H1 (cell line): ENCODE data around the gene HORMAD2. TPM values are rescaled to one million over a fixed set of nuclear protein-coding genes. Genes with fewer than 3 reads are reported as not detected.

Source experiments
- CHD1 ChIP-seq: IDR thresholded peaks from 2 replicates; pipeline ENCODE4 v1.6.1; 2012; ENCODE audit warnings: low read depth, low read length, improper control_type of control experiment
- CTBP2 ChIP-seq: IDR thresholded peaks from 2 replicates; pipeline ENCODE4 v1.7.0; 2011; ENCODE audit warnings: borderline replicate concordance, mild to moderate bottlenecking, moderate library complexity, mixed read lengths, low read length; ENCODE audit not compliant: insufficient read depth, insufficient read length
- SP4 ChIP-seq: IDR thresholded peaks from 2 replicates; pipeline ENCODE4 v1.6.1; 2012; ENCODE audit warnings: low read length, inconsistent platforms
- polyA plus RNA-seq, 7 experiments: library from polyadenylated mRNA; depleted of rRNA in 3 of 7; stranded (reverse) in 5 of 7; unstranded in 2 of 7; fragments of >200 nt in 5 of 7; fragments of 200-250 nt in 2 of 7; gene quantifications; 1 replicate in 5 of 7; 2 replicates in 1 of 7; 4 replicates in 1 of 7; pipeline versions ENCODE4 v1.2.1 to v1.2.3, GENCODE V29; 2011 to 2013; ENCODE audit warnings: missing spikeins in 2 of 7, mixed read lengths in 2 of 7
- total RNA-seq: library from RNA; stranded (reverse); fragmentation: NEBNext Ultra II Directional; extraction: Animal tissue kit (Norgen Biotek cat#: 25700); gene quantifications from 2 replicates; pipeline ENCODE4 v1.2.1, GENCODE V29; 2021

The HORMAD2 gene
- total and polyA plus RNA-seq, 2 of the 8 experiments (the other 6 are each of a cell fraction or from before 2014, with no cell fraction given), result 0.03 TPM; not detected in 1

DNA sequence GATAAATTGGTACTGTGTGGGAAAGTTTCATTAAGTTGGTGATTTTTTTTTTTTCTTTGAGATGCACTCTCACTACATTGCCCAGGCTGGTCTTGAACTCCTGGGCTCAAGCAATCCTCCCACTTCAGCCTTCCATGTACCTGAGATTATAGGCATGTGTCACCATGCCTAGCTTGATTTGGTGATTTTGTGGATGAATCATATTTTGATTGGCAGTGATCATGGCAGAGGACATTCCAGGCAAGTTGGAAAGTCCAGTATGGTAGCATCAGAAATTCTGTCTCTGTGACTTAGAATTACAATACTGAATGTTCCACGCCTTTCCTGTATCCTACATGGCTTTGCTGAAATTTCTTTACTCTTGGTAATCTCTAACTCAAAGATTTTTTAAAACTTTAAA is 49.4 kb downstream of the HORMAD2 start (continued):
- TF ChIP-seq CHD1, result no peak
- no peak for TF ChIP-seq SP4
- no peak for TF ChIP-seq CTBP2
